HCT116 (cell line): ENCODE measurements around the gene CSPG4. TPM values are rescaled to one million over a fixed set of nuclear protein-coding genes. Genes with fewer than 3 reads are reported as not detected.

Source experiments
- CEBPB ChIP-seq: IDR thresholded peaks from 2 replicates; pipeline ENCODE4 v1.6.1; 2012; ENCODE audit warnings: low read depth
- EGR1 ChIP-seq: IDR thresholded peaks from 2 replicates; pipeline ENCODE4 v1.6.1; 2012; ENCODE audit warnings: low read depth
- EZH2 ChIP-seq: fragments of 200-600 bp; sonication (generic); IDR thresholded peaks from 2 replicates; pipeline ENCODE4 v1.6.1; 2017; ENCODE audit warnings: antibody characterized with exemption, mixed run types
- FOSL1 ChIP-seq: IDR thresholded peaks from 2 replicates; pipeline ENCODE4 v1.6.1; 2012; ENCODE audit warnings: low read depth
- POLR2A ChIP-seq: IDR thresholded peaks from 2 replicates; pipeline ENCODE4 v1.7.0; 2011; ENCODE audit warnings: borderline replicate concordance; ENCODE audit not compliant: insufficient read depth, insufficient read length; ENCODE audit errors: extremely low read depth
- RAD21 ChIP-seq: IDR thresholded peaks from 2 replicates; pipeline ENCODE4 v1.6.1; 2012; ENCODE audit warnings: low read depth, mild to moderate bottlenecking
- SIN3A ChIP-seq: IDR thresholded peaks from 2 replicates; pipeline ENCODE4 v1.6.1; 2012; ENCODE audit warnings: low read depth
- SRF ChIP-seq: IDR thresholded peaks from 2 replicates; pipeline ENCODE4 v1.6.1; 2012; ENCODE audit warnings: low read depth
- total RNA-seq: library from RNA; stranded (reverse); gene quantifications from one replicate; pipeline ENCODE4 v1.2.1, GENCODE V29; 2021; ENCODE audit not compliant: unreplicated experiment
- TF ChIP-seq, protein P1 (sequence below): IDR thresholded peaks from 2 replicates; pipeline ENCODE4 v1.6.1; 2012; ENCODE audit warnings: low read depth
- TF ChIP-seq, protein P2 (sequence below): IDR thresholded peaks from 2 replicates; pipeline ENCODE4 v1.6.1; 2011; ENCODE audit warnings: mild to moderate bottlenecking, low read length, moderate library complexity; ENCODE audit not compliant: insufficient replicate concordance; ENCODE audit errors: extremely low read depth

CSPG4 gene
- total RNA-seq, 1 experiment from 2014 or later, result 18.1 TPM

DNA sequence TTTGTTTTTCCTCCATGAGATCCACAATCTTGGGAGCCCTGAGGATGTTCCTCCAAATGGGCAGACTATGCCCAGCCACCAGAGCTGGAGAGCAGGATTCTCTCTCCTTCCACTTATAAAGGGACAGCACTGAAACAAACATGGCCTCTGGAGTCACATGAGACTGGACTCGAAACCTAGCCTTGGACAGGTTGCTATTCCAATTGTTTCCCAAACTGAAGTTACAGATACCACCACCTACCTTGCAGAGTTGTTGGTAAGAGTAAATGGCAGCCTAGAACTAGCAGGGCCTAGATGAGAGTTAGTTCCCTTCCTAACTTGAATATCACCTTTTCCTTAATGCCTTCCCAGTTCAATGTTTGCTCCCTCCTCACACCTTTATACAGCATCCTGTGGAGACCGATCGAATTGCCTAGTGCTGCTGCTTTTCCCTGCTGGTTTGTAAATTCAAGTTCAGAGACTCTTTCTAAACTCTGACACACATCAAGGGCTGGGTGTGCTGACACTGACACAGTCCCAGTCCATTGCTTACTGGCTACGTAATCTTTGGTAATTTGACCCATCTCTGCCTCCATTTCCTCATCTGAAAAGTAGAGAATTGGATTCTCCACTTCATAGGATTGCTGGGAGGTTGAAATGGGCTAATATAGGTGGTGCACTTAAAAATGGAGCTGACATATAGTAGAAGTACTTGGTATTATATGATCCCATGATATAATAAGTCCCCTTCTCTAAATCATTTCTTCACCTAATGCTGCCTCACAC is 75.2 kb downstream of the CSPG4 start (continued):
- TF ChIP-seq, protein P1, sequence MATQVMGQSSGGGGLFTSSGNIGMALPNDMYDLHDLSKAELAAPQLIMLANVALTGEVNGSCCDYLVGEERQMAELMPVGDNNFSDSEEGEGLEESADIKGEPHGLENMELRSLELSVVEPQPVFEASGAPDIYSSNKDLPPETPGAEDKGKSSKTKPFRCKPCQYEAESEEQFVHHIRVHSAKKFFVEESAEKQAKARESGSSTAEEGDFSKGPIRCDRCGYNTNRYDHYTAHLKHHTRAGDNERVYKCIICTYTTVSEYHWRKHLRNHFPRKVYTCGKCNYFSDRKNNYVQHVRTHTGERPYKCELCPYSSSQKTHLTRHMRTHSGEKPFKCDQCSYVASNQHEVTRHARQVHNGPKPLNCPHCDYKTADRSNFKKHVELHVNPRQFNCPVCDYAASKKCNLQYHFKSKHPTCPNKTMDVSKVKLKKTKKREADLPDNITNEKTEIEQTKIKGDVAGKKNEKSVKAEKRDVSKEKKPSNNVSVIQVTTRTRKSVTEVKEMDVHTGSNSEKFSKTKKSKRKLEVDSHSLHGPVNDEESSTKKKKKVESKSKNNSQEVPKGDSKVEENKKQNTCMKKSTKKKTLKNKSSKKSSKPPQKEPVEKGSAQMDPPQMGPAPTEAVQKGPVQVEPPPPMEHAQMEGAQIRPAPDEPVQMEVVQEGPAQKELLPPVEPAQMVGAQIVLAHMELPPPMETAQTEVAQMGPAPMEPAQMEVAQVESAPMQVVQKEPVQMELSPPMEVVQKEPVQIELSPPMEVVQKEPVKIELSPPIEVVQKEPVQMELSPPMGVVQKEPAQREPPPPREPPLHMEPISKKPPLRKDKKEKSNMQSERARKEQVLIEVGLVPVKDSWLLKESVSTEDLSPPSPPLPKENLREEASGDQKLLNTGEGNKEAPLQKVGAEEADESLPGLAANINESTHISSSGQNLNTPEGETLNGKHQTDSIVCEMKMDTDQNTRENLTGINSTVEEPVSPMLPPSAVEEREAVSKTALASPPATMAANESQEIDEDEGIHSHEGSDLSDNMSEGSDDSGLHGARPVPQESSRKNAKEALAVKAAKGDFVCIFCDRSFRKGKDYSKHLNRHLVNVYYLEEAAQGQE, result no peak
- TF ChIP-seq POLR2A (no peak), EGR1 (no peak), RAD21 (no peak), SRF (no peak), CEBPB (no peak), SIN3A (no peak), EZH2 (no peak), FOSL1 (no peak)
- TF ChIP-seq, protein P2, sequence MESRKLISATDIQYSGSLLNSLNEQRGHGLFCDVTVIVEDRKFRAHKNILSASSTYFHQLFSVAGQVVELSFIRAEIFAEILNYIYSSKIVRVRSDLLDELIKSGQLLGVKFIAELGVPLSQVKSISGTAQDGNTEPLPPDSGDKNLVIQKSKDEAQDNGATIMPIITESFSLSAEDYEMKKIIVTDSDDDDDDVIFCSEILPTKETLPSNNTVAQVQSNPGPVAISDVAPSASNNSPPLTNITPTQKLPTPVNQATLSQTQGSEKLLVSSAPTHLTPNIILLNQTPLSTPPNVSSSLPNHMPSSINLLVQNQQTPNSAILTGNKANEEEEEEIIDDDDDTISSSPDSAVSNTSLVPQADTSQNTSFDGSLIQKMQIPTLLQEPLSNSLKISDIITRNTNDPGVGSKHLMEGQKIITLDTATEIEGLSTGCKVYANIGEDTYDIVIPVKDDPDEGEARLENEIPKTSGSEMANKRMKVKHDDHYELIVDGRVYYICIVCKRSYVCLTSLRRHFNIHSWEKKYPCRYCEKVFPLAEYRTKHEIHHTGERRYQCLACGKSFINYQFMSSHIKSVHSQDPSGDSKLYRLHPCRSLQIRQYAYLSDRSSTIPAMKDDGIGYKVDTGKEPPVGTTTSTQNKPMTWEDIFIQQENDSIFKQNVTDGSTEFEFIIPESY, result no peak
- TF ChIP-seq, all 23 proteins: peak for 0
